Measurements from ENCODE around the gene L3HYPDH.

The L3HYPDH gene

DNA sequence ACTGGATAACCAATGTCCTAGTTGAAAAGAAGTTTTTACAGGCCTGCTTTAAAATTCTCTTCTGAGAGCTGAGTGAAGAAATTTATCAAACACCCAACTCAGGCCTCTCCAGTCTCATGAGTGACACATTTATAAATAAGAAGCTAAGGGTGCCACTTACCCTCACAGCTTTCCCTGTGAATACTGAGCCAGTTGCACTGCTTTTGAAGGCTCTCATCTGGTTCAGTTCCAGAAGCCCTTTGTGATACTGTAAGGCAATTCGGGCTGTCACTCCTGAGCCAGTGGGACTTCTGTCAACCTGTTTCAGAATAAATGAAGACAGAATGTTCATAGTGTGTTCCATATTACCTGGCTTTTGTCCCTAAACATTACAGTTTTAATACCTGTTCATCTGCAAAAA is 8.5 kb downstream of the L3HYPDH start:
- no peaks in the 10 kb centered on the region for H3K9me3 ChIP-seq (ENCODE audit: control insufficient read depth, insufficient read depth, low read length)
- peaks cover 74% of the 10 kb centered on the region for H3K36me3 ChIP-seq (ENCODE audit: control insufficient read depth, insufficient read depth, low read length)

GRCh38 chr14:59474172-59474571 is 10.0 kb downstream of the L3HYPDH start:
- H3K9me3 ChIP-seq (ENCODE audit: control insufficient read depth, insufficient read depth, low read length), result no peaks in the 10 kb centered on the region
- H3K27ac ChIP-seq (ENCODE audit: low read depth, low read length), result no peak overlapping the region
- no peak overlapping the region for H3K9ac ChIP-seq (ENCODE audit: low read depth, low read length)
- no peaks in the 10 kb centered on the region for H3K4me1 ChIP-seq (ENCODE audit: control insufficient read depth, insufficient read depth, low read length)
- H3K36me3 ChIP-seq (ENCODE audit: control insufficient read depth, insufficient read depth, low read length), result peaks cover 74% of the 10 kb centered on the region
- H3K27me3 ChIP-seq (ENCODE audit: control insufficient read depth, insufficient read depth, low read length), result no peaks in the 10 kb centered on the region
- H3K4me3 ChIP-seq (ENCODE audit: low read depth, low read length), result no peak overlapping the region

More for the DNA sequence above, 8.5 kb downstream of the L3HYPDH start:
- no peaks in the 10 kb centered on the region for H3K4me1 ChIP-seq (ENCODE audit: control insufficient read depth, insufficient read depth, low read length)
- no peak overlapping the region for H3K9ac ChIP-seq (ENCODE audit: low read depth, low read length)
- H3K27ac ChIP-seq (ENCODE audit: low read depth, low read length), result no peak overlapping the region
- no peaks in the 10 kb centered on the region for H3K27me3 ChIP-seq (ENCODE audit: control insufficient read depth, insufficient read depth, low read length)
- no peak overlapping the region for H3K4me3 ChIP-seq (ENCODE audit: low read depth, low read length)

GRCh38 chr14:59465316-59466135 is 18.7 kb downstream of the L3HYPDH start, which contains the start of gene GPR135:
GPR135 (minus strand) TSS chr14:59465380; CDS start chr14:59465226, 154 bp downstream.
- Histone ChIP-seq H3K27ac (ENCODE audit: low read depth, low read length) (no peak within 1 kb of the TSS), H3K9me3 (ENCODE audit: control insufficient read depth, insufficient read depth, low read length) (no peaks in the 10 kb centered on the region), H3K27me3 (ENCODE audit: control insufficient read depth, insufficient read depth, low read length) (peaks cover 37% of the 10 kb centered on the region), H3K9ac (ENCODE audit: low read depth, low read length) (no peak within 1 kb of the TSS), H3K4me3 (ENCODE audit: low read depth, low read length) (peak within 1 kb of the TSS; percentile 70), H3K36me3 (ENCODE audit: control insufficient read depth, insufficient read depth, low read length) (no peaks in the 10 kb centered on the region), H3K4me1 (ENCODE audit: control insufficient read depth, insufficient read depth, low read length) (no peaks in the 10 kb centered on the region)

- no peaks in the 10 kb centered on the region for H3K4me1 ChIP-seq (ENCODE audit: control insufficient read depth, insufficient read depth, low read length)
- peak overlapping the region; percentile 70 for H3K4me3 ChIP-seq (ENCODE audit: low read depth, low read length)
- H3K9ac ChIP-seq (ENCODE audit: low read depth, low read length), result no peak overlapping the region
- no peak overlapping the region for H3K27ac ChIP-seq (ENCODE audit: low read depth, low read length)
- no peaks in the 10 kb centered on the region for H3K9me3 ChIP-seq (ENCODE audit: control insufficient read depth, insufficient read depth, low read length)
- no peaks in the 10 kb centered on the region for H3K36me3 ChIP-seq (ENCODE audit: control insufficient read depth, insufficient read depth, low read length)
- peaks cover 37% of the 10 kb centered on the region for H3K27me3 ChIP-seq (ENCODE audit: control insufficient read depth, insufficient read depth, low read length)
Observed at GRCh38 chr14:59464486-59465315, 19.5 kb downstream of the L3HYPDH start.

DNA sequence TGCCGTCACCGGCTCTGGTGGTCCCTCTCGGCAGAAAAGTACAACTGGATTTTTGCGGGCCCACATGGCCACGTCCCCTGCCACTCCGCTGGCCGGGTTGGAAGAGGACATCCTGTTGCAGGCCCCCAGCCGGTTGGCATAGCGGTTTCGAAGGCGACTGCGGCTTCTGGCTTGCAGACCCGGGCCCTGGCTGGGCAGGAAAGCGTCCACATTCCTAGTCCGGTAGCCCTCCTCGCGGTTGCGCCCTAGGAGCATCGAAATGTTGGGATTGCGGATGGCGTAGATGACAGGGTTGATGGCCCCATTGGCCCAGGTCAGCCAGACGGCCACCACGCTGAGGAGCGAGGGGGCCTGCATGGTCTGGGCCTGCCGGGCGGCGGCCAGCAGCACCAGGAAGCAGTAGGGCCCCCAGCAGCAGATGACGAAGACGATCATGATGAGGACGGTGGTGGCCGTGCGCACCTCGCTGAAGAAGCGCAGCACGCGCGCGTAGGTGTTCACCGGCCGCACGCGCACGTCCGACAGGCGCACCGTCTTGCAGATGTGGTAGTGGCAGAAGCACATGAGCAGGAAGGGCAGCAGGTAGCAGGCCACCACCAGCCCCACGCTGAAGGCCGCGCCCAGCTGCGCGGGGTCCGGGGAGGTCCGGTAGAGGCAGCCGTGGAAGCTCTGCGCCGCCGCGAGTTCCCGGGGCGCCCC is 20.3 kb downstream of the L3HYPDH start:
- no peaks in the 10 kb centered on the region for H3K36me3 ChIP-seq (ENCODE audit: control insufficient read depth, insufficient read depth, low read length)
- no peak overlapping the region for H3K27ac ChIP-seq (ENCODE audit: low read depth, low read length)
- peak overlapping the region; percentile 70 for H3K4me3 ChIP-seq (ENCODE audit: low read depth, low read length)
- H3K27me3 ChIP-seq (ENCODE audit: control insufficient read depth, insufficient read depth, low read length), result peaks cover 37% of the 10 kb centered on the region
- H3K9ac ChIP-seq (ENCODE audit: low read depth, low read length), result no peak overlapping the region
- no peaks in the 10 kb centered on the region for H3K4me1 ChIP-seq (ENCODE audit: control insufficient read depth, insufficient read depth, low read length)
- H3K9me3 ChIP-seq (ENCODE audit: control insufficient read depth, insufficient read depth, low read length), result no peaks in the 10 kb centered on the region

DNA sequence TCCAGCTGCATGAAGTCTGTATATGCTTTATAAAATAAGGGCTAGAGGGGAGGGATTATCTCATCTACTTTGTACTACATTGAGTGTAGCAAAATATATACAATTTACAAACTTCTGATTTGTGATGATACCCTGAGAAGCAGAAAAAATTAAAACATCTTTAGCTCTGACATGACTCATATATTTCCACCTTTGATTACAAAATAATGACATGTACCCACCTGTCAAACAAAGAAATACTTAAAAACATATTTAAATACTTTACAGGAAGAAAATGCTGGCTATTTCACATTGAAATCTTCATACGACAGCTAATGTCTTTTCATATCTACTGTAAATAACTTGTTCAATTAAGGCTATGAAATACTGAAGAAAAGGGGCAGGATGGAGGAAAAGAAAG is 22.3 kb downstream of the L3HYPDH start:
- Histone ChIP-seq H3K9me3 (ENCODE audit: control insufficient read depth, insufficient read depth, low read length) (no peaks in the 10 kb centered on the region), H3K36me3 (ENCODE audit: control insufficient read depth, insufficient read depth, low read length) (no peaks in the 10 kb centered on the region), H3K9ac (ENCODE audit: low read depth, low read length) (no peak overlapping the region), H3K27me3 (ENCODE audit: control insufficient read depth, insufficient read depth, low read length) (peaks cover 37% of the 10 kb centered on the region), H3K27ac (ENCODE audit: low read depth, low read length) (no peak overlapping the region), H3K4me1 (ENCODE audit: control insufficient read depth, insufficient read depth, low read length) (no peaks in the 10 kb centered on the region), H3K4me3 (ENCODE audit: low read depth, low read length) (no peak overlapping the region)

GRCh38 chr14:59460378-59460777 is 23.8 kb downstream of the L3HYPDH start:
- H3K4me1 ChIP-seq (ENCODE audit: control insufficient read depth, insufficient read depth, low read length), result no peaks in the 10 kb centered on the region
- no peaks in the 10 kb centered on the region for H3K9me3 ChIP-seq (ENCODE audit: control insufficient read depth, insufficient read depth, low read length)
- H3K36me3 ChIP-seq (ENCODE audit: control insufficient read depth, insufficient read depth, low read length), result no peaks in the 10 kb centered on the region
- H3K4me3 ChIP-seq (ENCODE audit: low read depth, low read length), result no peak overlapping the region
- no peak overlapping the region for H3K9ac ChIP-seq (ENCODE audit: low read depth, low read length)
- no peak overlapping the region for H3K27ac ChIP-seq (ENCODE audit: low read depth, low read length)
- H3K27me3 ChIP-seq (ENCODE audit: control insufficient read depth, insufficient read depth, low read length), result peaks cover 30% of the 10 kb centered on the region

DNA sequence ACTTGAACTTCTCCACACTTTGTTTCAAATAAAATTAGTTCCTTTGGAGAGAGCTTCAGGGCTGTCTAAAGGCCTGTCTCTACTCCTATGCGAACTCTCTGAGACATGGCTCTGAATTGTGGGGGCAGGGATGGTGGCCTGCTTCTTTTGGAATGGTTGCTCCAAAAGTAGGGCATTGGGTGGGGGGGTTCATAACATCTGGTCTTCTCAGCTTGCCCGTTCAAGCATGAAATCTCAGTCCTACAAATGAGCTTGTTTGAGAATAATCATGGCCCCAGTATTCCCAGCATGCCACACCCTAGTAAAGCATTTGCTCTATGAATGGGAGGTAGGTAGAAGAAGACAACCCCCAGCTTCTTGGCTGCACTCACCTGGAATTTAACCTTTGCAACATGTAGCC is 25.7 kb downstream of the L3HYPDH start:
- no peak overlapping the region for H3K4me3 ChIP-seq (ENCODE audit: low read depth, low read length)
- no peak overlapping the region for H3K9ac ChIP-seq (ENCODE audit: low read depth, low read length)
- H3K9me3 ChIP-seq (ENCODE audit: control insufficient read depth, insufficient read depth, low read length), result no peaks in the 10 kb centered on the region
- H3K27ac ChIP-seq (ENCODE audit: low read depth, low read length), result no peak overlapping the region
- no peaks in the 10 kb centered on the region for H3K36me3 ChIP-seq (ENCODE audit: control insufficient read depth, insufficient read depth, low read length)
- H3K4me1 ChIP-seq (ENCODE audit: control insufficient read depth, insufficient read depth, low read length), result no peaks in the 10 kb centered on the region
- peaks cover 12% of the 10 kb centered on the region for H3K27me3 ChIP-seq (ENCODE audit: control insufficient read depth, insufficient read depth, low read length)

DNA sequence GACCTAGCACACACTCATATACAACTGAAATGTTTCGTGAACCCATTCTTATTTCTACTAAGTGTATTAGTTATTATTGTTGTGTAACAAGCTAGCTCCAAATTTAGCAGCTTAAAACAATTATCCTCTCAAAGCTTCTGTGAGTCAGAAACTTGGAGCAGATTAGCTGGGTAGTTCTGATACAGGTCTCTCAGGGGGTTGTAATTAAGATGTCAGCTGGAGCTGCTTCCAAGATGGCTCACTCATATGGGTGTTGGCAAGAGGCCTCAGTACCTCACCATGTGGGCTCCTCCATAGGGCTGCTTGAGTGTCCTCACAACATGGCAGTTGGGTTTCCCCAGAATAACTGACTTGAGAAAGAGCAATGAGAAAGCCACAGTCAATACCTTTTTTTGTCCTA is 28.8 kb downstream of the L3HYPDH start:
- Histone ChIP-seq H3K4me1 (ENCODE audit: control insufficient read depth, insufficient read depth, low read length) (no peaks in the 10 kb centered on the region), H3K4me3 (ENCODE audit: low read depth, low read length) (no peak overlapping the region), H3K9me3 (ENCODE audit: control insufficient read depth, insufficient read depth, low read length) (no peaks in the 10 kb centered on the region), H3K27me3 (ENCODE audit: control insufficient read depth, insufficient read depth, low read length) (no peaks in the 10 kb centered on the region), H3K9ac (ENCODE audit: low read depth, low read length) (no peak overlapping the region), H3K36me3 (ENCODE audit: control insufficient read depth, insufficient read depth, low read length) (no peaks in the 10 kb centered on the region), H3K27ac (ENCODE audit: low read depth, low read length) (no peak overlapping the region)

GRCh38 chr14:59454139-59454538 is 30.1 kb downstream of the L3HYPDH start:
- H3K27ac ChIP-seq (ENCODE audit: low read depth, low read length), result no peak overlapping the region
- no peaks in the 10 kb centered on the region for H3K4me1 ChIP-seq (ENCODE audit: control insufficient read depth, insufficient read depth, low read length)
- H3K9ac ChIP-seq (ENCODE audit: low read depth, low read length), result no peak overlapping the region
- H3K4me3 ChIP-seq (ENCODE audit: low read depth, low read length), result no peak overlapping the region
- H3K27me3 ChIP-seq (ENCODE audit: control insufficient read depth, insufficient read depth, low read length), result no peaks in the 10 kb centered on the region
- H3K36me3 ChIP-seq (ENCODE audit: control insufficient read depth, insufficient read depth, low read length), result no peaks in the 10 kb centered on the region
- H3K9me3 ChIP-seq (ENCODE audit: control insufficient read depth, insufficient read depth, low read length), result no peaks in the 10 kb centered on the region
